Esophagus squamous epithelium (tissue), 4 donors: ENCODE measurements around the gene TPBG.

Experiments
- CTCF ChIP-seq, 6 experiments: fragments of 450-650 bp in 4 of 6; fragments of 200-600 bp in 2 of 6; sonication (generic) in 2 of 6; IDR thresholded peaks; one replicate each; pipeline ENCODE4 v1.5.1; 2016 to 2019; ENCODE audit warnings: antibody characterized with exemption in 6 of 6, mild to moderate bottlenecking in 4 of 6, moderate library complexity in 4 of 6
- POLR2A ChIP-seq, 4 donors: fragments of 450-650 bp; IDR thresholded peaks; one replicate each; pipeline ENCODE4 v1.6.1; 2017; ENCODE audit warnings: antibody characterized with exemption in 4 of 4, mild to moderate bottlenecking in 4 of 4, moderate library complexity in 3 of 4

DNA sequence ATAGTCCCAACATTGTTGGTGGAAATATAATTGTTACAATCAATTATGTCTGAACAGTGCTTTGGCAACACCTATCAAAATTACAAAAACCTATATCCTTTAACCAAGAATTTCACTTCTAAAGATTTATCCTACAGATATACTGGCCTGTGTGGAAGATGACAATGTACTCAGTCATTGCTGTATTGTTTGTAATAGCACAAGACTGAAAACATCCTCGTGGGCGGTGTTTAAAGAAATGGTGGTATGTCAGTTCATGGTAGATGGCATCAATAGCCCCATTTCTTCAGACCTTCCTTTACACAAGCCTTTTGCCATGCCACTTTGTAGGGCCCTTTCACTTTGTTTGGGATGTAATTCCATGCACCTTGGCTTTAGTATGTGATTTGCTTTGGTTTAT is 9.8 kb upstream of the TPBG start:
- TF ChIP-seq POLR2A (IDR thresholded peaks at IDR 0.05) (no peak), CTCF (IDR thresholded peaks at IDR 0.05) (no peak)
